ENCODE measurements around the gene PRMT9. TPM values are rescaled to one million over a fixed set of nuclear protein-coding genes. Genes with fewer than 3 reads are reported as not detected.

Gene PRMT9
- total and polyA plus RNA-seq, 8 donors = 3.1 to 6.4 (median 4.1) TPM

DNA sequence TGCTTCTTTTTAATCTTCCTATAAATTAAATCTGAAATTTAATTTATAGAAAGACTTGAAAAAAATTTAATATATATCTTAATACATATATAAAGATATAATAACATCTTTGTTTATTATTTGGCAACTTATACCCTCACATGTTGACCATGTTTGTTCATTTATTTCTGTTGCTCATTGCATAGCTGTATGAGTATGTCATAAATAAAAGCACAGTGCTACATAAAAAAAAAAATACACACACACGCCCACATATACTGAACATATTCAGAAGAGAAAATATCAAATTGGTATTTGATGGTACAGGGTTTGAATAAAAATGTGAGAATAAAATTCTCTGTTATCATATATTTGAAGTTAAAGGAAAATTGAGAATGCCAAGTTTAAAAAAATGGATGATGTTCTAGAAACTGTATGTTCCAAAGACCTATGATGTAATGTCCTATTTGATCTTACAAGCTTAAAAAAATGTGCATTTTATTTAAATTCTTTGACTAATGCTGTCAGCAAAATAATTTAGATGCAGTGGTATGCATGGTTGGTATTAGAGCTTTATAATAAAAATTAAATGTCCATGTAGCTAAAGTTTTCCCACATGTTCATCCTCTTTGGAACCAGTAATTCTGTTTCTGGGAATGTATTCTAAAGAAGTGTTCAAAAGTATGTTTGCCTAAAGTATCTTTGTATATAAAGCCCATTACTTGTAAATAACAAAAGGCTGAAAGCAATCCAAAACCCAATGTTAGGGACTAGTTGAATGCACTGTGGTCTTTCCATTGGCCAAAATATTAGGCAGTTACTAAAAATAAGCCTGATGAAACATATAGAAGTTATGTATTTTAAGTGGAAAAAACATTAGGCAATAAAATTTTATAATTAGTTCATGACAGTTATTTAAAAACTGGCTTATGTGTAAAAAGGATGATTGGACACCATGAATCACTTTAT lies 53.9 kb downstream of the PRMT9 start:
- Histone ChIP-seq H3K4me1 (no peaks in the 10 kb centered on the region), H3K27me3 (no peaks in the 10 kb centered on the region), H3K9me3 (no peaks in the 10 kb centered on the region), H3K36me3 (peaks cover 0 to 68% (median 0%) of the 10 kb centered on the region in 3 donors), H3K27ac (no peak overlapping the region), H3K4me3 (no peak overlapping the region)
- 91% methylated on average over 1 of the region's 1 CpG for WGBS, 2 donors
- intact Hi-C loops (cut with DNase I) = no loop called here
- TF ChIP-seq CTCF (IDR thresholded peaks at IDR 0.05) = no peak
- ATAC-seq (no peak), FAIRE-seq (peak; percentile 89), DNase-seq (no peak)

- WGBS, 2 donors = 79 to 81% methylated on average over 3 of the region's 3 CpGs
- H3K27me3 ChIP-seq = no peaks in the 10 kb centered on the region
- ATAC-seq = no peak
- H3K4me1 ChIP-seq = no peaks in the 10 kb centered on the region
- H3K4me3 ChIP-seq = no peak overlapping the region
- DNase-seq = no peak
- intact Hi-C loops (cut with DNase I) = no loop called here
- H3K36me3 ChIP-seq = peaks cover 0 to 65% (median 0%) of the 10 kb centered on the region in 3 donors
- FAIRE-seq = no peak
- no peak overlapping the region for H3K27ac ChIP-seq
- TF ChIP-seq CTCF (IDR thresholded peaks at IDR 0.05) = no peak
- H3K9me3 ChIP-seq = no peaks in the 10 kb centered on the region
These were observed 55.5 kb downstream of the PRMT9 start for GRCh38 chr4:147628415-147628814.

DNA sequence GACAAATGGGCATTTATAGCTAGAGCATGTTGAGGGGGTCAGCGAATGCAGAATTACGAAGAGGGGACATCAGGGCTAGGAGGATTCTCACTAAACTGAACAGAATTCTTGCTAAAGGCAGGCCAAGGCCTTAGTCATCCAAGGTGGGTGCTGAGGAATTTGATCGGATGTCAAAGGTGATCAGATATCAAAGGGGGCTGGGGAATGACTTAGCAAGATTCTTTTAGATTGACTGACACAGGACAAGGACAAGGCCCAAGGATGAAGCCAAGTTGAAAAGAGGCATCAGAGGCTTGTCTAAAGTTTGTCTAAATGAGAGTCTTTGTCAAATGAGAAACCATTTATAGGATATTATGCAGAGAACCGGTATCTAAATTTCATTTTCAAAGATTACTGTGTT lies 57.1 kb downstream of the PRMT9 start:
- H3K27ac ChIP-seq = no peak overlapping the region
- no peak for DNase-seq
- TF ChIP-seq CTCF (IDR thresholded peaks at IDR 0.05) = no peak
- WGBS, 2 donors = 97 to 98% methylated on average over 4 of the region's 4 CpGs
- H3K4me1 ChIP-seq = peaks cover 0 to under 1% (median 0%) of the 10 kb centered on the region in 3 donors
- H3K36me3 ChIP-seq = peaks cover 0 to 59% (median 0%) of the 10 kb centered on the region in 3 donors
- FAIRE-seq = no peak
- H3K27me3 ChIP-seq = no peaks in the 10 kb centered on the region
- no peak overlapping the region for H3K4me3 ChIP-seq
- no peaks in the 10 kb centered on the region for H3K9me3 ChIP-seq
- intact Hi-C loops (cut with DNase I) = no loop called here
- no peak for ATAC-seq

DNA sequence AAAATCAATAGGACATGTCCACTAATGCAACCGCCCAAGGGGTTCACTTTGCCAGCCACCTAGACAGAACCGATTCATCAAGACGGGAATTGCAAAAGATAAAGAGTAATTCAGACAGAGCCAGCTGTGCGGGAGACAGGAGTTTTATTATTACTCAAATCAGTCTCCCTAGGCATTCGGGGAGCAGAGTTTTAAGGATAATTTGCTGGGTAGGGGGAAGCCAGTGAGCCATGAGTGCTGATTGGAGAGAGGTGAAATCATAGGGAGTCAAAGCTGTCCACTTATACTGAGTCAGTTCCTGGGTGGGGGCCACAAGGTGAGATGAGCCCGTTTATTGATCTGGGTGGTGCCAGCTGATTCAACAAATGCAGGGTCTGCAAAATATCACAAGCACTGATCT lies 58.2 kb downstream of the PRMT9 start:
- FAIRE-seq = no peak
- Histone ChIP-seq H3K9me3 (no peaks in the 10 kb centered on the region), H3K27me3 (no peaks in the 10 kb centered on the region), H3K27ac (no peak overlapping the region), H3K4me3 (no peak overlapping the region), H3K36me3 (peaks cover 0 to 48% (median 0%) of the 10 kb centered on the region in 3 donors), H3K4me1 (peaks cover 0 to 12% (median 4%) of the 10 kb centered on the region in 3 donors)
- TF ChIP-seq CTCF (IDR thresholded peaks at IDR 0.05) = no peak
- intact Hi-C loops (cut with DNase I) = no loop called here
- no peak for ATAC-seq
- WGBS, 2 donors = 84 to 87% methylated on average over 6 of the region's 6 CpGs
- DNase-seq = no peak

- H3K36me3 ChIP-seq = peaks cover 0 to 18% (median 0%) of the 10 kb centered on the region in 3 donors
- peaks cover 12 to 28% (median 24%) of the 10 kb centered on the region in 3 donors for H3K4me1 ChIP-seq
- DNase-seq (no peak), FAIRE-seq (no peak), ATAC-seq (no peak)
- no peaks in the 10 kb centered on the region for H3K9me3 ChIP-seq
- WGBS, 2 donors = 23 to 29% methylated on average over 2 of the region's 2 CpGs
- H3K27me3 ChIP-seq = no peaks in the 10 kb centered on the region
- TF ChIP-seq CTCF (IDR thresholded peaks at IDR 0.05) = no peak
- no peak overlapping the region for H3K4me3 ChIP-seq
- intact Hi-C loops (cut with DNase I) = no loop called here
- no peak overlapping the region for H3K27ac ChIP-seq
These were observed 63.6 kb downstream of the PRMT9 start for GRCh38 chr4:147620315-147620714.
